SK-N-MC (cell line): ENCODE data around the gene CCDC93.

Source experiments
- DNase-seq: peaks from one replicate; pipeline ENCODE4 v3.0.0-alpha.2; 2011; ENCODE audit warnings: low read depth, low spot score
- H3K27ac ChIP-seq: fragments of 200-600 bp; sonication (generic); 2 replicates; pipeline ENCODE4 v1.5.1; 2016; ENCODE audit warnings: mixed run types
- H3K36me3 ChIP-seq: fragments of 200-600 bp; sonication (generic); 2 replicates; pipeline ENCODE4 v1.6.1; 2017; ENCODE audit warnings: antibody characterized with exemption, low read length, mixed read lengths; ENCODE audit not compliant: insufficient read depth
- H3K4me3 ChIP-seq: fragments of 200-600 bp; sonication (generic); 2 replicates; pipeline ENCODE4 v1.5.1; 2016
- H3K9ac ChIP-seq: fragments of 200-600 bp; sonication (generic); 2 replicates; pipeline ENCODE4 v1.8.0; 2017; ENCODE audit warnings: mixed run types, mixed read lengths; ENCODE audit not compliant: insufficient read length
- H3K9me3 ChIP-seq: fragments of 200-600 bp; sonication (generic); 2 replicates; pipeline ENCODE4 v1.6.1; 2017; ENCODE audit warnings: low read depth, mild to moderate bottlenecking, antibody characterized with exemption, low read length, moderate library complexity, mixed read lengths
- EZH2 ChIP-seq: fragments of 200-600 bp; sonication (generic); IDR thresholded peaks from one replicate; pipeline ENCODE4 v1.6.1; 2017; ENCODE audit warnings: antibody characterized with exemption
- FOXP2 ChIP-seq: optimal IDR thresholded peaks from 2 replicates; pipeline ENCODE3; 2011; ENCODE audit warnings: mild to moderate bottlenecking, moderate library complexity; ENCODE audit not compliant: insufficient read depth; ENCODE audit errors: extremely low read length, control extremely low read depth
- POLR2AphosphoS5 ChIP-seq: IDR thresholded peaks from 2 replicates; pipeline ENCODE4 v1.6.1; 2012; ENCODE audit warnings: mild to moderate bottlenecking, low read depth, low read length, borderline replicate concordance

The CCDC93 gene, protein sequence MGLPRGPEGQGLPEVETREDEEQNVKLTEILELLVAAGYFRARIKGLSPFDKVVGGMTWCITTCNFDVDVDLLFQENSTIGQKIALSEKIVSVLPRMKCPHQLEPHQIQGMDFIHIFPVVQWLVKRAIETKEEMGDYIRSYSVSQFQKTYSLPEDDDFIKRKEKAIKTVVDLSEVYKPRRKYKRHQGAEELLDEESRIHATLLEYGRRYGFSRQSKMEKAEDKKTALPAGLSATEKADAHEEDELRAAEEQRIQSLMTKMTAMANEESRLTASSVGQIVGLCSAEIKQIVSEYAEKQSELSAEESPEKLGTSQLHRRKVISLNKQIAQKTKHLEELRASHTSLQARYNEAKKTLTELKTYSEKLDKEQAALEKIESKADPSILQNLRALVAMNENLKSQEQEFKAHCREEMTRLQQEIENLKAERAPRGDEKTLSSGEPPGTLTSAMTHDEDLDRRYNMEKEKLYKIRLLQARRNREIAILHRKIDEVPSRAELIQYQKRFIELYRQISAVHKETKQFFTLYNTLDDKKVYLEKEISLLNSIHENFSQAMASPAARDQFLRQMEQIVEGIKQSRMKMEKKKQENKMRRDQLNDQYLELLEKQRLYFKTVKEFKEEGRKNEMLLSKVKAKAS

DNA sequence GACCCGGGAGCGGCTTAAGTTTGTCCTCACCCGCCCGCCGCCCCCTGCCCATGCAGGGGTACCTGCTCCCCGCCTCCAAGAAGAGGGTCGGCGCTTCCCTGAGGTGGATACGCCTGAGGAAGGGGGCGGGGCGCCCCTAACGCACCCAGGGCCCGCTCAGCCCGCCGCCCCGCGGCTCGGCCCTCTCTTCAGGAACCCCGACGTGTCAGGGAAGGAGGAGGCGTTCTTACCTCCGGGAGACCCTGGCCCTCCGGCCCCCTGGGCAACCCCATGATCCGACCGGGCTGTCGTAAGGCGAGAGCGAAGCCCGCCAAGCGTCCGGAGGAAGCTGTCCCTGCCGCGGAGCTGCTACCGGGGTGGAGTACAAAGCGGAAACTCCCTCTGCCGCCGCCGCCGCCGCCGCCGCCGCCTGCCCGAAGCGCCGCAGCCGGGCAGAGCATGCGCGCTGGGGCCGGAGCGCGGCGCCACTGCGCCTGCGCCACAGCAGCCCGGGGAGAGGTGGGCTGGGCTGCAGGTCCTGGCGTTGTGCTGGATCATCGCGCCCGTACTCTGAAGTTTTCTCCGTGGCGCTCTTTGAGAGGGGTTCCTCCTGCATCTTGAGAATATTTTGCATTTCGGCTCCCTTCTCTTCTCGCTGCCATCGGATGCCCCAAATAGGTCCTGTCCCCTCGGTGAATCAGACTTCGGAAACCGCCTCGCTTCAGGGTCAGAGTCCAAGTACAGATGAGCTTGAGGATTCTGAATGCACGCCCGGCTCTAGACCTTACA, at the start of gene CCDC93:
Gene CCDC93 (minus strand): TSS at position 347 of the 768 bp plus-strand sequence. CDS start 75 bp downstream, at position 272.
- no peak within 1 kb of the TSS for H3K27ac ChIP-seq
- H3K9ac ChIP-seq = peak within 1 kb of the TSS; percentile 76
- H3K9me3 ChIP-seq = no peaks in the 10 kb centered on the region

DNA sequence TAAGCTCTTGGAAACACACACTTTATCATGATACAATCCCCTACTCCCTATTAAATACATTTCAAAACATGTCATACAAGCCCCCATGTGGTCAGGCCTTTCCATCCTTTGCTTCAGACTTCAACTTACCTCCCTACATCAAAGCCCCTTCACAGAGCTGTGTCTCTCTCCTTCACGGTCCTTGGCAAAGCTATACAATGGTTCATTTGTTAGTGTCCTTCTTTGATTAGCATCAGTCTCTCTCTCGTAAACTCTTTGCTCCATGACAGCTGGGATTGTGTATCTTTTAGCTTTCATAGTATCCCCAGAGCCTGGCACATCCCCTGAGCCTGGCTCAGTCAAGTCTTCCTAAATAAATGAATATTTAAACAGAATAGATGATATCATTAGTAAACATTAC, 48.8 kb upstream of the CCDC93 start:
- no peaks in the 10 kb centered on the region for H3K9me3 ChIP-seq
- DNase-seq = no peak
- H3K27ac ChIP-seq = no peak overlapping the region
- H3K4me3 ChIP-seq = no peak overlapping the region
- H3K9ac ChIP-seq = no peak overlapping the region
- no peak for TF ChIP-seq FOXP2
- no peak for TF ChIP-seq POLR2AphosphoS5
- TF ChIP-seq EZH2 = no peak
- H3K36me3 ChIP-seq = no peaks in the 10 kb centered on the region

More for the DNA sequence above, at the start of gene CCDC93:
- peak; percentile 74 for TF ChIP-seq POLR2AphosphoS5
- TF ChIP-seq FOXP2 = no peak
- no peak for TF ChIP-seq EZH2
- DNase-seq = peak; percentile 8
- Histone ChIP-seq H3K4me3 (peak within 1 kb of the TSS; percentile 88), H3K36me3 (no peaks in the 10 kb centered on the region)

DNA sequence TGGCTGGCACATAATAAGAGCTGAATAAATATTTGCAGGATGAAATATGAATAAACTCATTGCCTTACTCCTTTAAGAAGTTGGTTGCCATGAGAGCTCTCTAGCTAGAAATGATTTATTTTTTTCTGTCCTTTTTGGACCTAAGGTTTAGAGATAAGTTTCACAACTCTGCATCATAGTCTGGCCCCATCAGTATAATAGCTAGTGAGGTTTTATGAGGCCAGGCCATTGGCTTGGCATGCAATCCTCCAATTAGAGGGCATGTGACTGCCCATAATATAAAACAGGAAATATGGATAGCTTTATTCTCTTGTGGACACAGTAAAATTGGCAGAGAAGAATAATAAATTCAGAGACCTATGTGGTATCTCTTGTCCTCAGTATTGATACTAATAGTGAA, 48.2 kb upstream of the CCDC93 start:
- Histone ChIP-seq H3K9ac (no peak overlapping the region), H3K36me3 (no peaks in the 10 kb centered on the region), H3K27ac (no peak overlapping the region), H3K9me3 (no peaks in the 10 kb centered on the region), H3K4me3 (no peak overlapping the region)
- DNase-seq = no peak
- TF ChIP-seq POLR2AphosphoS5 (no peak), EZH2 (no peak), FOXP2 (no peak)

DNA sequence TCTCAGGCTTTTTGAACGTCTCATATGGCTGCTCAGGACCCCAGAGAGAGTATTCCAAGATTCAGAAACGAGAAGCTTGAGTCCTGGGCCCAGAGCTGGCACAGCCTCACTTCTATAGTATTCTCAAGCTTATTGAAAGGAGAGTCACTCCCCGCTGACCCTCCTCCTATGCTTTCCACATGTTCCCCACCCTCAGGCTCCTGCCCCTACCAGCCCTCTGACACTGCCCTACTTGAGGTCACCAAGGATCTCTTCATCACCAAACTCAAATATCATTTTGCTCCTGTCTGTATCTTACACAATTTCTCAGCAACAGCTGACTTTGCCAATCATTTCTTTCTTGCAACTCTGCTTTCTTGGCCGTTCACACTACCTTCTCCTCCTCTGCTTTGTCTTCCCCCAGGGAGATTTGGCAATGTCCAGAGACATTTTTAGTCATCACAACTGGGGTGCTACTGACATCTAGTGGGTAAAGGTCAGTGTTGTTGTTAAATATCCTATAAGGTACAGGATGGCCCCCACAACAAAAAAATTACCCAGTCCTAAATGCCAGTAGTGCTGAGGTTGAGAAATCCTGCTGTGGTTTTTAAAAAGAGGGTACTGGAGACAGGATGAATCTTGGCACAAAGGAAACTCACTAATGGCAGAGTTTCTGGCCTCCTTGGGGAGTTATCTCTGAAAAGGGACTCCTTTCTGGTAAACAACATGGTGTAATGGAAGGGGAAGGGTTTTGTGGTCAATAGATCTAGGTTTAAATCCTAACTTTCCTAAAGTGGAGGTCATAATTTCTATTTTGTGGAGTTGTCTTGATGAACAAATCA, 47.5 kb upstream of the CCDC93 start:
- DNase-seq = no peak
- Histone ChIP-seq H3K27ac (no peak overlapping the region), H3K9ac (no peak overlapping the region), H3K9me3 (no peaks in the 10 kb centered on the region), H3K4me3 (no peak overlapping the region), H3K36me3 (no peaks in the 10 kb centered on the region)
- no peak for TF ChIP-seq EZH2
- TF ChIP-seq POLR2AphosphoS5 = no peak
- no peak for TF ChIP-seq FOXP2

DNA sequence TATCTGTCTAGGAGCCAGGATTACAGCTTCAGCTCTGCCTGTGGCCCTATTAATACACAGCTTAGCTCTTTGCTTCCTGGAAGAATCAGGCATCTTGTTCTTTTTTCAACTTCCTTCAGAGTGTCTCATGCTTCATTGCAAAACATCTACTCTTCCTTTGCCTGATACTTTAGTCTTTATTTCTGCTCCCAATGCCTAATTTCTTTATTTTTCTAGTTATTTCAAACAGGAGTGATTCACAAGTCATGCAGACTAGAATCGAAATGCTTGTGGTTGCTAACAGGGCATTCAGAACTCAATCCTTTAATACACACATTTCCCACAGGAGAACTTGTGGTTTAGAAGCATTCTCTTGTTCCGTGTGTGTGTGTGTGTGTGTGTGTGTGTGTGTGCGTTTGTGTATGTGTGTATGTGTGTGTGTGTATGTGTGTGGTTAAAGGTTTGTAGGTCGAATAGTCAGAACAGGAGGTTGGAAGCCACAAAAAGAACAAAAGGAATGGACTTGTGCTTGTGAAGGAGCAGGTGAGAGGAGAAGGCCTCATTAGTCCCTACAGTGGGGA, 46.1 kb upstream of the CCDC93 start:
- Histone ChIP-seq H3K9me3 (no peaks in the 10 kb centered on the region), H3K36me3 (no peaks in the 10 kb centered on the region), H3K4me3 (no peak overlapping the region), H3K27ac (no peak overlapping the region), H3K9ac (no peak overlapping the region)
- TF ChIP-seq POLR2AphosphoS5 (no peak), FOXP2 (no peak), EZH2 (no peak)
- DNase-seq = no peak

DNA sequence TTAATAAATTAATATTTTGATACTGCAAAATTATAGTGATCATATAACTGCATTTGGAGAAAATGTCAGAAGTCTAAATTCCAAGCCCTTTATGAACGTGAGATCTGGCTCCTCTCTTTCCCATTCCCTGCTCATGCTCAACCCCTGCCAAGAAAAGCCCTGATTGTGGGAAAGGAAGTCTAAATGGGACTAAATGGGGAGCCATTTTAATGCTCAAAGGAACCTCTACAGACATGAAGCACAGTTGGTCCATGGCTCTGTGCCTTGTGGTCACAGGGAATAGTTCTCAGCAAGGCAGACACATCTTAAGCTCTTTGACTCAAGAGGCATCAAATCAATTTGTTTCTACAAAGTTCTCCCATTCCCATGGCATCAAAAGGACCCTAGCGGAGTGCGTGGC, 45.1 kb upstream of the CCDC93 start:
- H3K27ac ChIP-seq = no peak overlapping the region
- H3K9me3 ChIP-seq = no peaks in the 10 kb centered on the region
- DNase-seq = no peak
- H3K9ac ChIP-seq = no peak overlapping the region
- TF ChIP-seq POLR2AphosphoS5 (no peak), FOXP2 (no peak), EZH2 (no peak)
- H3K36me3 ChIP-seq = no peaks in the 10 kb centered on the region
- no peak overlapping the region for H3K4me3 ChIP-seq

DNA sequence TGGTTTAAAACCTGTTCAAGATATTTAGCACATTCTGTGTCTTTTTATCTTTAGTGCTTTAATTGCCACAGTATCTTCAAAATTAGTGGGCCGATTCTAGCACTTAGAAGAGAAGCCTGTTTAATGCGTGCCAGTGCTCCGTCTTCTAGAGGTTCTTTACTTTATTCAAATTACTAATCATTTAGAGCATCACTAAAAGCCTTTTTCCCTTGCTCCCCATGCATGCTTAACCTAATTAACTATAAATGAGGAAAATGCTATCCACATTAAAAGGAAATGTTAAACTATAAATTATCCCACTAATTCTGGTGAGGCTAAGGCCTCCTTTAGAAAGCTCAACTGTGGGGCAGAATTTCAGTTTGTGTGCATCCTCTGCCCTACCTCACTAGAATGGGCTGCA, 42.9 kb upstream of the CCDC93 start:
- H3K9me3 ChIP-seq = no peaks in the 10 kb centered on the region
- DNase-seq = no peak
- no peaks in the 10 kb centered on the region for H3K36me3 ChIP-seq
- no peak overlapping the region for H3K4me3 ChIP-seq
- TF ChIP-seq EZH2 = no peak
- TF ChIP-seq POLR2AphosphoS5 = no peak
- H3K27ac ChIP-seq = no peak overlapping the region
- H3K9ac ChIP-seq = no peak overlapping the region
